ENCODE results near the gene GRK5.

DNA sequence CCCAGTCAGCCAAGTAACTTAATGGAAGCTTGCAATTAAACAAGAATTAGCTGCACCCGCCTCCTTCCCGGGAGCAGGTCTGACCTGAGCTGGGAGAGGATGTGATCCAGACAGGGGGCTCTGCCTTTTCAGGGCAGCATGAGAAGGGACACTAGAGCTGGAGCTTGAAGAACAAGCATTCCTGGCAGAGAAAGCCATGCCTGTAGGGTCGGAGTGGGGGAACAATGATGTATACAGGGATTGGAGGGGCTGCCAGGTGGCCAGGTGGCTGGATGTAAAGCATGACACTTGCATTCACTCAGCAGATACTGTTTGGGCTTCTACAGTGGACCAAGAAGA, 112.5 kb downstream of the GRK5 start:
- TF ChIP-seq POLR2A (IDR thresholded peaks at IDR 0.05; ENCODE audit: low read depth, low read length) (no peak), TAF1 (IDR thresholded peaks at IDR 0.05; ENCODE audit: low read depth, low read length) (no peak), POLR2AphosphoS5 (IDR thresholded peaks at IDR 0.05; ENCODE audit: low read depth, low read length) (no peak), POU2F2 (IDR thresholded peaks at IDR 0.05; ENCODE audit: low read depth, low read length) (no peak), PAX5 (IDR thresholded peaks at IDR 0.05; ENCODE audit: insufficient read depth, low read length, severe bottlenecking) (no peak)
